GM21515 (cell line): ENCODE results near the gene RPL39L.
A peak's percentile ranks its signal among the peaks of the same experiment; 100 is the strongest.
"Not testable (repeated sequence)": the region's sequence is repeated elsewhere in the genome, so short reads cannot be mapped to it uniquely, and the experiment has no call there.

Experiments
- ATAC-seq: cut with Tn5 transposase; IDR thresholded peaks from one replicate; pipeline ENCODE4 v1.9.1; 2021; ENCODE audit not compliant: unreplicated experiment

The RPL39L gene

GRCh38 chr3:187139895-187140253, 578 bp upstream of the RPL39L start:
- ATAC-seq = no peak

DNA sequence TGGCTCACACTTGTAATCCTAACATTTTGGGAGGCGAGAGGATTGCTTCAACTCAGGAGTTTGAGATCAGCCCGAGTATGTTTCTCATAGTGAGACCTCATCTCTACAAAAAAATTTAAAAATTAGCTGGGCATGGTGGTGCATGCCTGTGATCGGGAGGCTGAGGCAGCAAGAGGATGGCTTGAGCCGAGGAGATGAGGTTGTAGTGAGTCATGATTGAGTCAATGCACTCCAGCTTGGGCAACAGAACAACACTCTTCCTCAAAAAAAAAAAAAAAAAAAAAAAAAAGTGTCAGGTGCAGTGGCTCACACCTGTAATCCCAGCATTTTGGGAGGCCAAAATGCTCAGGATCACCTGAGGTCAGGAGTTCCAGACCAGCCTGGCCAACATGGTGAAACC, 2.4 kb downstream of the RPL39L start:
- no peak for ATAC-seq

DNA sequence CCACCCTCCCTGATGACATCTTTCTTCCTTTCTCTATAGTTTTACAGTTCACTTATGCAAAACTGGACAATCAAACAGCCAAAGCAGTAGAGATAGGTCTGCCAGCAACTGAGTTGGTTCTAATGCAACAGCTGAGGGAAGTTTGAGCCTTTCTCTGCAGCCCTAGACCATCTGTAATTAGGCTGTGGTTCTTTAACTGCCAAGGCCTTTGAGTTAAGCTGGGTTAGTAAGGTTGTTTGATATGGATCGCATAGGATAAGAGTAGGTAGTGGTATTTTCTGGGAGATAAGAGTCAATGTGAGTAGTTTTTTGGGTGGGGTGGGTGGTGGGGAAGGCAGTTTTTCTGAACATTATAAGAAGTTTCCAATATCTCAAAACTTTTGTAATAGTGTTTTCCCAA, 3.0 kb downstream of the RPL39L start:
- no peak for ATAC-seq

GRCh38 chr3:187135172-187135690, 4.1 kb downstream of the RPL39L start:
- ATAC-seq = not testable (repeated sequence)

DNA sequence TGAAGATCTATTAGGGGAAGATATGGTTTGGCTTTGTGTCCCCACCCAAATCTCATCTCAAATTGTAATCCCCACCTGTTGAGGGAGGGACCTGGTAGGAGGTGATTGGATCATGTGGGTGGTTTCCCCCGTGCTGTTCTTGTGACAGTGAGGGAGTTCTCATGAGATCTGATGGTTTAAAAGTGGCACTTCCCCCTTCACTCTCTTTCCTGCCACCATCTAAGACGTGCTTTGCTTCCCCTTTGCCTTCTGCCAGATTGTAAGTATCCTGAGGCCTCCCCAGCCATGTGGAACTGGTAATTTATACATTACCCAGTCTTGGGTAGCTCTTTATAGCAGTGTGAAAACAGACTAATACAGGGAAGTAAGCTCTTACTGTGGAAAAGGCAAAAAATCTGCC, 6.1 kb downstream of the RPL39L start:
- ATAC-seq = not testable (repeated sequence)

DNA sequence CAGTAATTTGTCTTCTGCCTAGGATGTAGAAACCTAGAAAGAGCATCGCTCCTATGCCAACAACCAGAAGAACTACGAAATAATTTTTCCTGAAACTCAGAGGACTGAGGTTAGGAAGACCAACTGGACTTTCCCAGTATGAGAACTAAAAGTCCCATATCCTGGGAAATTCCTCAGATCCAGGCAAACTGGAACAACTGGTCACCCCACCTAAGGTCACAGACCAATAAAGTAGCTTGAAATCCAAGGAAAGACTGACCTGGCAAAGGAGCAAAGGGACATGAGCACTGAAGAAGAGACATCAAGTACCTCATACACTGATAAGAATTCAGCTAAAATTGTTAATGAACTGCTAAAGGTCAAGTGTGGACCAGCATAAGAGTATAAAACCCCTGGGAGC, 6.6 kb downstream of the RPL39L start:
- ATAC-seq = no peak

DNA sequence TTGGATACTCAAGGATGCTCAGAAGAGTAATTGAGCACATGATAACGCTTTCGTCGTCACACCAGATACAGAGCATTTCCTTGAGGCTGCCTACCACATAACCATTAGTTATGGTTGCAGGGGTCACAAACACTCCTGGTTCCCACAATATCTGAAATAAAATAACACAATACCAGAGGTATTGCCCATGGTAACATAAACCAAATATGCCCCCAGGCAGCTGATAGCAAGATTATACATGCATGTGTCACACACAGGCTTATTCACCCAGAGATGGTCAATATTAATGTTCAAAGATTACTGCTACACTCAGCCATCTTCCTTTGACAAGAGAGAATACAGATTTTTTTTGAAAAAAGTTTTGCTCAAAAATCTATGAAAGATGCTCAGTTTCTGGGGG, 7.3 kb downstream of the RPL39L start:
- ATAC-seq = no peak

DNA sequence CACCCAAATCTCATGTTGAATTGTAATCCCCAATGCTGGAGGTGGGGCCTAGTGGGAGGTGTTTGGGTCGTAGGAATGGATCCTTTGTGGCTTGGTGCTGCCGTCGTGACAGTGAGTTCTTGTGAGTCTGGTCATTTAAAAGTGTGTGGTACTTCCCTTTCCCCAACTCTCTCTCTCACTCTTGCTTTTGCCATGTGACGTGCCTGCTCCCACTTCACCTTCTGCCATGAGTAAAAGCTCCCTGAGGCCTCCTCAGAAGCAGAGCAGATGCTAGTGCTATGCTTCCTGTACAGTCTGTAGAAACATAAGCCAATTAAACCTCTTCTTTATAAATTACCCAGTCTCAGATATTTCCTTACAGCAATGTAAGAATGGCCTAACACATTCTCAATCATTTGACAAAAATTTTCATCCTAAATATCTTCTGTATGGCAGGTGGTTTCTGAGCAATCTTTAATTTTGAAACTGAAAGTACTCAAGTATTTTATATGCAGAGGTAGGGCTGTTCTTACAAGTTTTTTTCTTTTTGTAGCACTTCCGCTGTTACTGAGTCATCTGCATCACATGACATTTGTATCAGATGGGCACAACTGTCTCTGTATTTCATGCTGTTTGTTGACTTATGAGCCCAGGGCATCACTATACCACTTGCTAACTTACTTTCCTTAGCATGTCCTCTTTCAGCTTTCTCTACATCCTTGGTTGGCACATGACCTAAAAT, 8.8 kb downstream of the RPL39L start:
- ATAC-seq = peak; percentile 65

DNA sequence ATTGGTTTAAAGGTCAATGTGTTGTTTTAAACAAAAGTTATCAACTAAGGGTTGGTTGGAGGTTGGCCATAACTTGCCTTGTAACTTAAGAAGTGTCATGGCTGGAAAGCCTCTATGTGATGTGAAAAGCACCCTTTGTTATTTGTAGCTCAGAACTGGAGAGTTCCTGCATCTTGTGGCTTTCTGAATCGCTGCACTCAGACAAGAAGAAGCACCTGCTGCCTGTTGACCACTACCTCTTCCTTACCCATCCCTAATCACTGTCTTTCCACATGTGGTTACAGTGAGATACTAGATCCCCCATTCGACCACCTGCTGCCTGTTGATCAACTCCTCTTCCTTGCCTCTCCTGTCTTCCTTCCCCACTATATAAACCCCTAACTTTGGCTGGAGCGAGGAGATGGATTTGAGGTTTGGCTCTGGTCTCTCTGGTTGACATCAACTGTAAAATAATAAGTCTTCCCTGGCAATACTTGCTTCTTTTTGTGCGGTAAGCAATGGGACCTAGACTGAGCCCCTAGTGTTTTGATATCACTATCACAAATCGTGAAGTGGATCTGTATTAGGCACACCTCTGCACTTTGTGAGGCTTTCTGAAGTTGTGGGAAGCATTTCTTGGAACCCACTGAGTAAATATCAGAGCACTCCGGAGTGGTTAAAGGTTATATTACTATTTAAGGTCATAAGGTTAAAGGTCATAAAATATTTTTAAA, 13.8 kb downstream of the RPL39L start:
- peak; percentile 86 for ATAC-seq

DNA sequence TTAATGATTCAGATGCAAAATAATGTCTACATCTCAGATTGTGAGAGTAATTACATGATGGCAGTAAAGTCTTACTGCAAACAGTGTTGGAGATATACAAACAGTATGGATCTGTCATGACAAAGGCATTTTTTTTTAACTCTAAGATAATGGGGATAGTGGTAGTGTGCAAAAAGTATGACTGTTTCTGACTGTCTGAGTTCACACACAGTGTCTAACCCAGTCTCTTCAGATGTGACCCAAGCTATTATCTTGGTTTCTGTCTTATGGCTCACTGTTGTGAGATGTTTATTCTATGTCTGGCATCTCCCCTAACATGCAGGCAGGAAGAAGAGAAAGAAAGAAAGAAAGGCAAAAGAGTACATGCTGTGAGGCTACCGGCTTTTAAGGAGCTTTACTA, 17.0 kb downstream of the RPL39L start:
- ATAC-seq = no peak

- ATAC-seq = no peak
Observed at GRCh38 chr3:187120326-187120725, 19.0 kb downstream of the RPL39L start.

GRCh38 chr3:187114511-187114910, 24.8 kb downstream of the RPL39L start:
- no peak for ATAC-seq

DNA sequence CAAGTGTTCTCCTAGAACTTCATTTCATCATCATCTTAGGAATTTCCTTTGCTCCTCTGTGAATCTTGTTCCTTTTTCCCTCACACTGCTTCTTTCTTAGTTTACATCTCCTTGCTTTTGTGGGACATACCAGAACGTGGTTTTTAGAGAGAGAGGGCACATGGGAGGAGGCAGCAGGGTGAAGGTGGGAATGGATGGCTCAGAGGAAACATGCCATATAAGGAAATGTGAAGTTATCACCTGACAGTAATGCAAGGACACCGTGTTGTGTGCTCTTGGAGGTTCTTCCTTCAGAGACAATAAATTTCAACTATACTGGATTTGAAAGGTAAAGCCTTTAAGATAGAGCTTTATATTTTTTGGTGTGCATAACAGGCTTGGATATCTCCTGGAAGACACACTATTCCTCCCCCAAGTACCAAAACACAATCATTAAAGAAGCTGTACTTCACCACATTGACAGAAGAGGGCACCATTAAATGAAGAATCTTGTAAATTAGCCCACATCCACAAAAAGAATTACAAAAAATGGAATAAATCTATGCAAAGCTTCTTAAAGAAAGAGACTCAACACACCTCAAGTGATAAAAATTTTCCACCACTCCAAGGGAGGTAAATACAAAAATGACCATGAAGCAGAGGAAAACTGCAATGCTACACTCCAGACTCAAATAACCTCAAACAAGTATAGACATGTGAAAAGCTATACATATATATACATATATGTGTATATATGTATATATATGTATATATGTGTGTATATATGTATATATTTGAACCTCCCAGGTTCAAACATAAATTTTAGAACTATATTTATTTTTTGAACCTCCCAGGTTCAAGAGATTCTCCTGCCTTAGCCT, 26.1 kb downstream of the RPL39L start:
- no peak for ATAC-seq

- ATAC-seq = no peak
Observed at GRCh38 chr3:187110156-187110555, 29.1 kb downstream of the RPL39L start.

- ATAC-seq = no peak
Observed at GRCh38 chr3:187107989-187108388, 31.3 kb downstream of the RPL39L start.

- ATAC-seq = no peak
Observed at GRCh38 chr3:187105700-187106099, 33.6 kb downstream of the RPL39L start.

DNA sequence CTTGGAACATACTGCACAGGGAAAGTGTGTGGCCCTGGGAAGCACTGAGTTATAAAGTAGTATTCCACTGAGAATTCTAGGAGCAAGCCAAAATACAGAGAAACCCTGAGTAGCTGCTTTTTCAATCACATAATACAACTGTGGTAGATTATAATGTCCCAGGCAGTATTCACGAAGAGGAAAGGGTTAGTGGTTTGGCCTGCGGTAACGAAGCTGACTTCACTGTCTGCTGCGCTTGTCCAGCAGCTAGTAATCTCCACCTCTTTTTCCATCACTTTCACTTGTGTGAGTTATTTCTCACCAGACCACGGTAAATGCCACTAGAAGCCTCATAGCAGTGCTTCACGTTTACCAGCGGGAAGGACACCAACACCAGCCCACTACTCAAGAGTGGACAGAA, 34.4 kb downstream of the RPL39L start:
- ATAC-seq = no peak

DNA sequence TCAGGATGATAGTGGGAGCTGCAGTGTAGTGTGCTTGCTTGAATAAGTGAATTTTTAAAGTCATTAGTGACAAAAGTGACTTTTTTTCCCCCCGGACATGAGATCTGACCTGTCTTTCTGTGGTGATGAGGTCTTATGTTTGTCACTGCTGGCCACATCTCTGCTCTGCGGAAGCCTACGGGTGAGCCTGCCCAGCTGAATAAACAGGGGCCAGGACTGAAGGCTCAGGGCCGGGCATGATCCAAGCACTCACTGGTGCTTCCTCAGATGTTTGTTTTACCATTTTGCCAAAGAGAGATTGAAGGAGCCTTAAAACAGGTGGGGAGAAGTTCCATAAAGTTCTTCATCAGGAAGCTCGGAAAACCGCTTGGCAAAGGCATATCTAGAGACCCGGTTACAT, 35.0 kb downstream of the RPL39L start:
- no peak for ATAC-seq

- ATAC-seq = no peak
Observed at GRCh38 chr3:187103251-187103650, 36.0 kb downstream of the RPL39L start.

- no peak for ATAC-seq
Observed at GRCh38 chr3:187102073-187102634, 37.1 kb downstream of the RPL39L start.
